ENCODE measurements around the gene SPATC1L. TPM values are rescaled to one million over a fixed set of nuclear protein-coding genes. Genes with fewer than 3 reads are reported as not detected.
"Not testable (repeated sequence)": the region's sequence is repeated elsewhere in the genome, so short reads cannot be mapped to it uniquely, and the experiment has no call there.

SPATC1L gene
- total RNA-seq, 8 experiments from 2014 or later, result 9.5 to 16.8 (median 13.1) TPM

GRCh38 chr21:46202592-46203202 lies 18.4 kb upstream of the SPATC1L start:
- whole genome bisulfite sequencing, 10 experiments, result 60 to 100% (median 87%) methylated on average over 1 to 6 of the region's 6 CpGs
- ATAC-seq (replicated peaks in 6 of 8), result peak in 2 of 8 experiments; percentile 47 to 55
- H3K27ac ChIP-seq, result no peak overlapping the region

DNA sequence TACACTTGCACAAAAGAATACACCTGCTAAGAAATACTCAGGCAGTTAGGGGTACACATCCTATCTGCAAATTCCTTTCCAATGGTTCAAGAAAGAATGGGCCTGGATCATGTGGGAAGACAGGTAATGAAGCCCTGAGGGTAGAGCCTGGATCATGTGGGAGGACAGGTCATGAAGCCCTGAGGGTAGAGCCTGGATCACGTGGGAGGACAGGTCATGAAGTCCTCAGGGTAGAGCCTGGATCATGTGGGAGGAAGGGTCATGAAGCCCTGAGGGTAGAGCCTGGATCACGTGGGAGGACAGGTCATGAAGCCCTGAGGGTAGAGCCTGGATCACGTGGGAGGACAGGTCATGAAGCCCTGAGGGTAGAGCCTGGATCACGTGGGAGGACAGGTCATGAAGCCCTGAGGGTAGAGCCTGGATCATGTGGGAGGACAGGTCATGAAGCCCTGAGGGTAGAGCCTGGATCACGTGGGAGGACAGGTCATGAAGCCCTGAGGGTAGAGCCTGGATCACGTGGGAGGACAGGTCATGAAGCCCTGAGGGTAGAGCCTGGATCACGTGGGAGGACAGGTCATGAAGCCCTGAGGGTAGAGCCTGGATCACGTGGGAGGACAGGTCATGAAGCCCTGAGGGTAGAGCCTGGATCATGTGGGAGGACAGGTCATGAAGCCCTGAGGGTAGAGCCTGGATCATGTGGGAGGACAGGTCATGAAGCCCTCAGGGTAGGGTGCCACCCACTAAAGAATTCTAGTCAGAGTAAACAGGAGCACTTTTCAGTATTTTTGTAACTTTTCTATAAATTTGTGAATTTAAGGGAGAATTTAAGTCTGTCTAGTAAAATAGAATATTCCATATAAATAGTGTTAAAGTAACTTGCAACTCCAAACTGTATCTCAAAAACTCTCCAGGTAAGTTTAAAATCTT lies 16.9 kb upstream of the SPATC1L start:
- H3K27ac ChIP-seq; ATAC-seq (replicated peaks in 6 of 8); H3K4me1 ChIP-seq (replicated peaks in 1 of 2); in situ Hi-C loops (cut with MboI; ENCODE audit: low pct_unique_long_range_greater_than_20kb in 2 of 9, low sequenced_read_pairs in 9 of 9, unreplicated experiment in 9 of 9); H3K4me3 ChIP-seq: not testable (repeated sequence)
- 100% methylated on average over 1 of the region's 8 CpGs; no CpG with 5 or more reads in 8 of the 10 experiments for WGBS, 10 experiments

More at GRCh38 chr21:46202592-46203202, 18.4 kb upstream of the SPATC1L start:
- in situ Hi-C loops (cut with MboI; ENCODE audit: low pct_unique_long_range_greater_than_20kb in 2 of 9, low sequenced_read_pairs in 9 of 9, unreplicated experiment in 9 of 9), result no loop called here
- no peaks in the 10 kb centered on the region for H3K4me1 ChIP-seq (replicated peaks in 1 of 2)
- H3K4me3 ChIP-seq, result no peak overlapping the region

DNA sequence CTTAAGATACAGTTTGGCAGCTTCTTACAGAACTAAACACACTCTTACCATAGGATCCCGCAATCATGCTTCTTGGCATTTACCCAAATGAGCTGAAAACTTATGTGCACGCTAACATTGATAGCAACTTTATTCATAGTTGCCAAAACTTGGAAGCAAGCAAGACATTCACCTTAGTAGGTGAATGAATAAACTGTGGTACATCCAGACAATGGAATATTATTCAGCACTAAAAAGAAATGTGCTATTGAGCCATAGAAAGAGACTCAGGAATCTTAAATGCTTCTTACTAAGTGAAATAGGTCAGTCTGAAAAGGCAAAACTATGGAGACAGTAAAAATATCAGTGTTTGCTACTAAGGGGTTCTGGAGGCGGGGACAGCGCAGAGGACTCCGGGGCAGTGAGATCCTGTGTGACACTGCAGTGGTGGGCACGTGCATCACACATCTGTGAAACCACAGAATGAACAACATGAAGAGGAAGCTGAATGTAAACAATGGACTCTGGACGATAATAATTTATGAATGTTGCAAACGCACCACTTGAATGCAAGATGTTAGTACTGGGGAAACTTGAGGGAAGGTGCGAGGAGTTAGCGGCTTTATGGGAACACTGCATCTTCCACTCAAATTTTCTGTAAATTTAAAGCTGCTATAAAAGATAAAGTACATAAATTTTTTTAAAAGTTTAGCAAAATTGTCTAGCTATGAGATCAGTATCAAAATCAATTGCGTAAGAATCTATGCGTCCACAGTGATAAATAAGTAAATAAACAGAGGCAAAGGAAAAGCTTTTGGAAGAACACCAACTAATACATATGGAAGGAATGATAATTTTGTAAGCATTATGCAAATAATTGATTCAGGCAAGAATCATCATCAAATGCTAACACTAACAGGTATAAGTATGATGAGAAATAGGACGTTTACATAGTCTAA lies 15.4 kb upstream of the SPATC1L start:
- Histone ChIP-seq H3K27ac (no peak overlapping the region), H3K4me1 (replicated peaks in 1 of 2) (no peaks in the 10 kb centered on the region), H3K4me3 (no peak overlapping the region)
- ATAC-seq (replicated peaks in 6 of 8), result no peak
- 60 to 96% (median 76%) methylated on average over 4 to 12 of the region's 13 CpGs for WGBS, 10 experiments
- in situ Hi-C loops (cut with MboI; ENCODE audit: low pct_unique_long_range_greater_than_20kb in 2 of 9, low sequenced_read_pairs in 9 of 9, unreplicated experiment in 9 of 9), result loop anchor here in 1 of 9 experiments (25.0 kb wide), 1 partner anchor 212 kb away; the partner anchor contains the start of gene COL6A1

DNA sequence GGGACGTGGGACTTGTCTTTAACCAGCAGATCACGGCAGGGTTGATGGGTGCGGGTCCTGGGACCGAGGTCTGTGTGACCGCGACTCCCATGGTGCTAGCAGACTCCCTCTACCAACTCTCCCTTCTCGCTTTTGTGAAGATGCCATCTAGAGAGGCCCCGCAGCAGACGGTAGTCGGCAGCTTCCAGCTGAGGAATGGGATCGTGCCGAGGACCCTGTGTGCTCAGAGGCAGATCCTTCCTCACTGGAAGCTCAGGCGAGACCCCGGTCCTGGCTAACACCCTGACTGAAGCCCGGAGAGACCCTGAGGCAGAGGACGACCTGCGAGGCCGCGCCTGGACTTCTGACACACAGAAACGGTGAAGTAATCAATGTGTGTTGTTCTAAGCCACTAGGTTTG lies 12.5 kb upstream of the SPATC1L start:
- WGBS, 10 experiments, result 80 to 100% (median 91%) methylated on average over 1 to 15 of the region's 20 CpGs; no CpG with 5 or more reads in 3 of the 10 experiments
- no peaks in the 10 kb centered on the region for H3K4me1 ChIP-seq (replicated peaks in 1 of 2)
- no peak overlapping the region for H3K27ac ChIP-seq
- no peak for ATAC-seq (replicated peaks in 6 of 8)
- in situ Hi-C loops (cut with MboI; ENCODE audit: low pct_unique_long_range_greater_than_20kb in 2 of 9, low sequenced_read_pairs in 9 of 9, unreplicated experiment in 9 of 9), result loop anchor here in 1 of 9 experiments (25.0 kb wide), 1 partner anchor 209 kb away; the partner anchor contains the start of gene COL6A1
- no peak overlapping the region for H3K4me3 ChIP-seq

GRCh38 chr21:46195595-46196195 lies 11.4 kb upstream of the SPATC1L start:
- in situ Hi-C loops (cut with MboI; ENCODE audit: low pct_unique_long_range_greater_than_20kb in 2 of 9, low sequenced_read_pairs in 9 of 9, unreplicated experiment in 9 of 9), result loop anchor here in 1 of 9 experiments (25.0 kb wide), 1 partner anchor 208 kb away; the partner anchor contains the start of gene COL6A1
- Histone ChIP-seq H3K4me1 (replicated peaks in 1 of 2) (peaks cover 6% of the 10 kb centered on the region in 2 donors), H3K27ac (no peak overlapping the region), H3K4me3 (no peak overlapping the region)
- WGBS, 10 experiments, result 63 to 96% (median 92%) methylated on average over 1 to 17 of the region's 20 CpGs; no CpG with 5 or more reads in 3 of the 10 experiments
- ATAC-seq (replicated peaks in 6 of 8), result no peak

DNA sequence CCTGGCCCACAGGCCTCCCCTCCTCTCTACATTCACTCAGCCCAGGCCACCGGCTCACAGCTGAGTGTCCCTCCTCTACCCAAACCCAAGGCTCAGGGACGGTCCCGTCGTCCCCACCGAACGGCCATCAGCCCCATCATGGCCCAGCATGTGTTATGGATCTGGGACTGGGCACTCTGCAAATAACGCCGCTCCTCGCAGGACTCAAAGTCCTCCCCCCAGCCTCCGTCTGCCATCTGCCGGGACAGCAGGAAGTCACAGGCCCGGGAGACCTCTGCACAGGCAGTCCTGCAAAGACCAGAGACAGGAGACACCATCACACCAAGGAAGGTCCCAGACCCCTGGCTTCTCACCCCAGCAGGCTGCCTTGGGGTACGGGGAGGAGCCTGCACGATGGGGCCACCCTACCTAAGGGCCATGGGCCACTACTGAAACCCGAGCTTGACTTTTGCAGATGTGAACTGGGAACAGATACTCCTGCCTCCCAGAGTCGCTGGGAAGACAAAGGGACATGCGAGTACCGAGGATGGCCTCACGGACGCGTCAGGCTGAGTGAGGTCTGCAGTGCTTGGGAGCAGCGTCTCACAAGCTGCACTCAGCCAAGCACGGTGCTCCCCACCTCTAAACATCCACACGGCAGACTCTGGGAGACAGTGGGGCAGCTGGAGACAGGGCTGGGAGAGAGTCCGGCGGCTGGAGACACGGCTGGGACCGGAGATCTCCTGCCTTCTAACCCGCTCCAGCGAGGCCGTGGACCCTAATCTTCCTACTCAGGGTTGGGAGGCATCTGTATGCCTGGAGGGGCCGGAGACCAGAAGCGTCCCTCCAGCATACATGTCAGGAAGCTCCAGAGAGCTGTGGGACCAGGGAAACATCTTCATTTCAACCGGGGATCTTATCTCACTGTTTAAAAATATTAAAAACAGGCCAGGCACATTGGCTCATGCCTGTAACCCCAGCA lies 10.4 kb upstream of the SPATC1L start:
- WGBS, 10 experiments, result 80 to 100% (median 93%) methylated on average over 1 to 8 of the region's 34 CpGs; no CpG with 5 or more reads in 4 of the 10 experiments
- peak in 2 of 8 experiments; percentile 16 to 19 for ATAC-seq (replicated peaks in 6 of 8)
- in situ Hi-C loops (cut with MboI; ENCODE audit: low pct_unique_long_range_greater_than_20kb in 2 of 9, low sequenced_read_pairs in 9 of 9, unreplicated experiment in 9 of 9), result loop anchor here in 1 of 9 experiments (25.0 kb wide), 1 partner anchor 207 kb away; the partner anchor contains the start of gene COL6A1
- H3K27ac ChIP-seq, result no peak overlapping the region
- H3K4me1 ChIP-seq (replicated peaks in 1 of 2), result peaks cover 15% of the 10 kb centered on the region in 2 donors
- H3K4me3 ChIP-seq, result no peak overlapping the region

GRCh38 chr21:46193829-46194373 lies 9.6 kb upstream of the SPATC1L start:
- WGBS, 10 experiments, result 95 to 100% (median 100%) methylated on average over 1 to 4 of the region's 10 CpGs; no CpG with 5 or more reads in 7 of the 10 experiments
- in situ Hi-C loops (cut with MboI; ENCODE audit: low pct_unique_long_range_greater_than_20kb in 2 of 9, low sequenced_read_pairs in 9 of 9, unreplicated experiment in 9 of 9), result loop anchor here in 1 of 9 experiments (25.0 kb wide), 1 partner anchor 207 kb away; the partner anchor contains the start of gene COL6A1
- H3K4me1 ChIP-seq (replicated peaks in 1 of 2), result peaks cover 22 to 23% of the 10 kb centered on the region in 2 donors
- H3K27ac ChIP-seq, result no peak overlapping the region
- ATAC-seq (replicated peaks in 6 of 8), result peak in 3 of 8 experiments; percentile 8 to 28 (median 21)
- H3K4me3 ChIP-seq, result no peak overlapping the region

GRCh38 chr21:46191686-46192575 lies 7.7 kb upstream of the SPATC1L start:
- no peak overlapping the region for H3K4me3 ChIP-seq
- ATAC-seq (replicated peaks in 6 of 8), result no peak
- in situ Hi-C loops (cut with MboI; ENCODE audit: low pct_unique_long_range_greater_than_20kb in 2 of 9, low sequenced_read_pairs in 9 of 9, unreplicated experiment in 9 of 9), result loop anchor here in 1 of 9 experiments (25.0 kb wide), 1 partner anchor 205 kb away; the partner anchor contains the start of gene COL6A1
- peaks cover 40% of the 10 kb centered on the region in 2 donors for H3K4me1 ChIP-seq (replicated peaks in 1 of 2)
- 90 to 100% (median 98%) methylated on average over 1 to 9 of the region's 20 CpGs; no CpG with 5 or more reads in 6 of the 10 experiments for WGBS, 10 experiments
- no peak overlapping the region for H3K27ac ChIP-seq

GRCh38 chr21:46191257-46191685 lies 7.0 kb upstream of the SPATC1L start:
- H3K27ac ChIP-seq, result peak overlapping the region in 1 of 2 donors; percentile 34
- peaks cover 40 to 42% of the 10 kb centered on the region in 2 donors for H3K4me1 ChIP-seq (replicated peaks in 1 of 2)
- no peak overlapping the region for H3K4me3 ChIP-seq
- 80% methylated on average over 3 of the region's 4 CpGs; no CpG with 5 or more reads in 9 of the 10 experiments for WGBS, 10 experiments
- in situ Hi-C loops (cut with MboI; ENCODE audit: low pct_unique_long_range_greater_than_20kb in 2 of 9, low sequenced_read_pairs in 9 of 9, unreplicated experiment in 9 of 9), result loop anchor here in 1 of 9 experiments (25.0 kb wide), 1 partner anchor 204 kb away; the partner anchor contains the start of gene COL6A1
- ATAC-seq (replicated peaks in 6 of 8), result peak in 4 of 8 experiments; percentile 15 to 85 (median 55)
